ENCODE data around the gene RERE. TPM values are rescaled to one million over a fixed set of nuclear protein-coding genes. Genes with fewer than 3 reads are reported as not detected.
"Not testable (repeated sequence)": the region's sequence is repeated elsewhere in the genome, so short reads cannot be mapped to it uniquely, and the experiment has no call there.

The RERE gene
- total RNA-seq, 1 donor from 2014 or later = 17.4 TPM

DNA sequence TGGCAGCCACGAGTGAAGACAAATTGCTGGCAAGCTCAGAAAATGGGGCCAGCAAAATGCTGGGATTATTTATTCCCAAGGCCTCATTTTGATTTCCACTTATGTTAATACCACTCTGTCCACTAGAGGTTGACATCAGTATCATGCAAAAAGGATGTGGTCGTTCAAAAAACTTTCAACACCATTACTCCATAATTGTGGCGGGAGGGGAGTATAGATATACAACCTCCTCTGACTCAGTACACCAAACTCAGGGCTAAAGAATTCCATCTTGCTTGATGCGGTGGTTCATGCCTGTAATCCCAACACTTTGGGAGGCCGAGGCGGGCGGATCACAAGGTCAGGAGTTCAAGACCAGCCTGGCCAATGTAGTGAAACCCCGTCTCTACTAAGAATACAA, 200.6 kb downstream of the RERE start:
- not testable (repeated sequence) for DNase-seq (ENCODE audit: low read depth)

GRCh38 chr1:8611634-8612515, 205.6 kb downstream of the RERE start:
- not testable (repeated sequence) for DNase-seq (ENCODE audit: low read depth)

DNA sequence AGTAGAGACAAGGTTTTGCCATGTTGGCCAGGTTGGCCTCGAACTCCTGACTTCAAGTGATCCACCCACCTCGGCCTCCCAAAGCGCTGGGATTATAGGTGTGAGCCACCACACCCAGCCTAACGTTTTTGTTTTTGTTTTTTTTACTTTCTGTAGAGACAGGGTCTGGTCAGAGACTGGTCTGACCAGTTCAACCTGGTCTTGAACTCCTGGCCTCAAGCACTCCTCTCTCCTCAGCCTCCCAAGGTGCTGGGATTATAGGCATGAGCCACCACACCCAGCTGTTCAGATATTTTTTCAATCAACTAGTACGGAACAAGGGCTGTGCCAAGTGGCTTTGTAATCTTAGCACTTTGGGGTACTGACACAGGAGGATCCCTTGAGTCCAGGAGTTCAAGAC, 209.5 kb downstream of the RERE start:
- DNase-seq (ENCODE audit: low read depth) = no peak

DNA sequence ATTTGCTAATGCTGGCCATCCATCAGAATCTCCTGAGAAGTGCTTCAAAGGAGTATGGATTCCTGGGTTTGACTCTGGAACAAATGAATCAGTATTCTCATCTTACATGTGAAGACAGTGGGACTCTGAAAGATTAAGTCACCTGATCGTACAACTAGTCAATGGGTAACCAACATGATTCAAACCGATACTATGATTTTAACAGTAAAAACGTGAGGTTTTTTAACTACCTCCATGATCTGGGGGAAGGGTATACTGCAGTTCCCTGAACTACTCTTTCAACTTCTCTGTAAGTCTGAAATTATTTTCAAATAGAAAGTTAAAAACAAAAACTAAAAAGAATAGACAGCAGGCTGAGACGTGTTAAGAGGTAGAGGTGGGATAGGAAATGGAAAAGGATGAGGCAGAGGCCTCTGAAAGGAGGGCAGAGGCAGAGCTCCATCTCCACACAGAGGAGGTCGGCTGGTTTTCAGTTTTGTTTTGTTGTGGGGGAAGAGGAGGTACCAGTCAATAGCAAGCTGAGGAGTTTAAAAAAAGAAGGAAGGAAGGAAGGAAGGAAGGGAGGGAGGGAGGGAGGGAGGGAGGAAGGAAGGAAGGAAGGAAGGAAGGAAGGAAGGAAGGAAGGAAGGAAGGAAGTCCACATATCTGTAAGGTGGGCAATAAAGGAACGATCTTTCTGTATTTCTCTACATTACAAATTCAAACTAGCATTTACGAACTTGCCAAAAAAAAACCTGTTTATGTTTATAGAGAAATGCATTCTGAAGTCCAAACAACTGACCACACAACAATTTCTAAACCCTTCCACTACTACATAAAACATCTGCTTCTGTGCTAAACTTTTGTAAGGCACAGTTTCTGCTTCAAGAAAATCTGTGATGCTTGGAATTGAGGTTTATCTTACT, 213.1 kb downstream of the RERE start:
- DNase-seq (ENCODE audit: low read depth) = no peak

GRCh38 chr1:8603220-8603616, 214.2 kb downstream of the RERE start:
- no peak for DNase-seq (ENCODE audit: low read depth)

GRCh38 chr1:8602471-8603219, 214.8 kb downstream of the RERE start:
- DNase-seq (ENCODE audit: low read depth) = no peak

- DNase-seq (ENCODE audit: low read depth) = no peak
These were observed 217.1 kb downstream of the RERE start for GRCh38 chr1:8600336-8600735.

GRCh38 chr1:8599646-8600212, 217.7 kb downstream of the RERE start:
- DNase-seq (ENCODE audit: low read depth) = no peak

- no peak for DNase-seq (ENCODE audit: low read depth)
These were observed 218.7 kb downstream of the RERE start for GRCh38 chr1:8598783-8599182.

DNA sequence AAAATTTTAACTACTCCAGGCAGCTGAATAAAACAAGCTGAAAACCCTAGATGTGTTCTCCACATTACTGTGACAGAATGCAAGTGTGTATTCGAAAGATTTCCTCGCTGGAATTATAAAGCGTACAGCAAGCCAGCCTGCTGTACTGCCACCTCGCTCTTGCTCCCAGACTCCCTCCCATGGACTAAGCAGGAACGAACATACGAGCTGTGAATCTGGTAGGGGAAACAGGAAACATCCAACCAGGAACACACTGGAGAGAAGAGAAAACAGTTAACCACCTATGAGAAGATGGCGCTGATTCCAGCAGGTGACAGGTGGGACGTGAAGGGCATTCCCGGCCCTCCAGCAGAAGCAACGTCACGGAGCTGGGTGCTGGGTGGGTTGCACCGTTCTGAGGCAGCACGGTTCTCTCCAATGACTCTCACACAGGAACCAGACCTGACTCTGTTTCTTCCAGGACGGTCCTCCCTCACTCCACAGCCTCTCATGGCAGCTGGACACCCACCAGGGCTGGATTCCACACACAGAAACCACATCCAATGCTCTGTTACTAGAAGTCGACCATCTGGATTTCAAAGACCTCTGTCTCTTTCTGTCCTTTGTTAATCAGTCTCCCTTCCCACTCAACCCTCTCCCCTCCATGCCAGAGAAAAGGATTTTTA, 219.2 kb downstream of the RERE start:
- peak; percentile 48 for DNase-seq (ENCODE audit: low read depth)

- no peak for DNase-seq (ENCODE audit: low read depth)
These were observed 220.0 kb downstream of the RERE start for GRCh38 chr1:8597455-8597854.

DNA sequence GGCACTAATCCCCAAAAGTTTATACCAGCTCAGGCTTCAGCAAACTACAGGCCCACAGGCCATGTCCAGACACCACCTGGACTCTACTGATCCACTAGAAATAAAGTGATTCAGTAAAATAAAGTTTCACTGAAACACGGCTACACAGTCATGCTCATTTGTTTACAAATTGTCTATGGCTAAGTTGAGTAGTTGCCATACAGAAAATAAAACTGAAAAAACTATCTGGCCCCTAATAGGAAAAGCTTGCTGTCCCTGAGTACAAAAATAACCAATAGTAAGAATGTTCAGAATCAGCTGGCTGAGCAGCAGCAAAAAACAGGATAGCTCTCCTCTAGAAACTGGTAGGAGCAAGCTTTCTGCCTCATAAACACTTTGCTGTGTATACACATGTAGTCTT, 221.5 kb downstream of the RERE start:
- no peak for DNase-seq (ENCODE audit: low read depth)

DNA sequence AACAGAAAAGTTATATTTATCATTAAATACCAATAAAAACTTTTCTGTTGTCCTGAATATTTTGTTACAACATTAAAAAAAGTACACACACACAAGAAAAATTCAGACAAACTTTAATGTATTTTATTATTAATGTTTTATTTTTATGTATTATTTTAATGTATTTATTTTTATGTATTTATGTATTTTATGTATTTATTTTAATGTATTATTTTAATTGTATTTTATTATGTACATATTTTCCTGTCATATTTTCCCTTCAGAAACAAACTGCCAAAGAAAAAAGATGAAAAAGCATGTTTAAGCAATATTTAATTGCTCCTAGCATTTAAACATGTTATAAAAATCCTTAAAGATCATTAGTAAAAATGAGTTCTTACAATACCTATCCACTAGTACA, 222.1 kb downstream of the RERE start:
- DNase-seq (ENCODE audit: low read depth) = no peak

DNA sequence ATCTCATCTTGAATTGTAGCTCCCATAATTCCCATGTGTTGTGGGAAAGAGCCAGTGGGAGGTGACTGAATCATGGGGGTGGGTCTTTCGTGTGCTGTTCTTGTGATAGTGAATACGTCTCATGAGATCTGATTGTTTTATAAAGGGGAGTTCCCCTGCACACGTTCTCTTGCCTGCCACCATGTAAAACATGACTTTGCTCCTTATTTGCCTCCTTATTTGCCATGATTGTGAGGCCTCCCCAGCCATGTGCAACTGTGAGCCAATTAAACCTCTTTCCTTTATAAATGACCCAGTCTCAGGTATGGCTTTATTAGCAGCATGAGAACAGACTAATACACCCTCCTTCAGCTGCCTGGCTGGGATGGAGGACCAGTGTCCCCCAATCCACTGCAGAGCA, 224.1 kb downstream of the RERE start:
- DNase-seq (ENCODE audit: low read depth) = not testable (repeated sequence)

GRCh38 chr1:8591569-8591968, 225.9 kb downstream of the RERE start:
- DNase-seq (ENCODE audit: low read depth) = no peak

DNA sequence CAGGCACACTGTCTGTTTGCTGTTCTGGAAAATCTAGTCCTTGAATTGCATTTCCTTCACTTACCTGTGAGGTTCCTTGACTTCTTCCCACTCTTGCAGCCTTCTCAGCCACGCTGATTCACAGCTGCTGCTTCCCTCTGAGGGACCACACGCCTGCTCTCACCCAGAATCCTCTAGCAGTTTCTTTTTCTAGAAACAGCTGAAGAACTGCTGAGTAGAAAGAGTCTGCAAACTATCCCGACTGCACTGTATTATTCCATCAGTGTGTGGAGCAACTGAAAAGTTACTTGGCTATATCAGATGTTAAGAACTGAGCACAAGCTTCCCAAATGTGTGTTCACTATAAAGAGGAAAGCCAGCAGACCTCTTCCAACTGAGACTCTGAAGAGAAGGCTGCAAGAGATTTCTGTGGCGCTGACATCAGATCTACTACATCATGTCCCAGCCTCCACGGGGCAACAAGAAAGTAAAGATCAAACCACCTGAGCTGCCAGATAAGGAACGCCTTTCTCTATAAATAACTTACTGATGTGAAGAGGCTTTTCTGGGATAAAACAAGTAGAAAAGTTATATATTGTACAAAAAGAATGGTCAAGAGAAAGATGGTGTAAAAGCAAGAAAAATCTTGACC, 226.6 kb downstream of the RERE start:
- DNase-seq (ENCODE audit: low read depth) = peak; percentile 68

GRCh38 chr1:8589571-8589970, 227.9 kb downstream of the RERE start:
- DNase-seq (ENCODE audit: low read depth) = peak; percentile 65

- no peak for DNase-seq (ENCODE audit: low read depth)
These were observed 229.7 kb downstream of the RERE start for GRCh38 chr1:8587784-8588183.

DNA sequence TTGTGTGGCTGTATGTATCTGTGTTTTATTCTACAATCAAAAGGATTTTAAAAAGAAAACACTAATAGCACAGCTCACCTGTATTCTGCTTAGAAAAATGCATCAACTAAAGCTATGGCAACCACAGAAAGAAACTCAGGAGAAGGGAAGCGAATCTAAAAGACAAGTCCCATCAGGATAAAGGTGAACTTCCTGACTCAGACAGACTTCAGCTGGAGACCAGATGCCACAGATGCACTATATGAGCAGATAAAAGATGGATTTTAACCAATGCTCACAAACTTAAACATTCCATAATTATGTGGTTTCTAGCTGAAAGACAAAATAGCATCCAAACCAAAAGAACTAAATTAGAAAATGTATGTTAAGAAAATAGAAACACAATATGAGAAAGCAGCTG, 231.0 kb downstream of the RERE start:
- DNase-seq (ENCODE audit: low read depth) = no peak

DNA sequence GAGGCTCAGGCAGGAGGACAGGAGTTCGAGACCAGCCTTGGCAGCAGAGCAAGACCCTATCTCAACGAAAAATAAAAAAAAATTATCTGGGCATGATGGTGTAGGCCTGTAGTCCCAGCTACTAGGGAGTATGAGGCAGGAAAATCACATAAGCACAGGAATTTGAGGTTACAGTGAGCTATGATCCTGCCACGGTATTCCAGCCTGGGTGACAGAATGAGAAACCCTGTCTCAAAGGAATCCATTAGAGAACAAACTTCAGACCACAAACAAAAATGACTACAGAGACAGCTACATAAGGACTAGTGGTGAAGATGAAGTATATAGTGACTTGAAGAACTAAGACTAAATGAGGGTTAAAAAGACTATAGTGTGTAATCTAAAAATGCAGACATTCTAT, 233.1 kb downstream of the RERE start:
- peak; percentile 30 for DNase-seq (ENCODE audit: low read depth)
